Measurements from ENCODE around the gene CCNL1.
A peak's percentile ranks its signal among the peaks of the same experiment; 100 is the strongest.
"Not testable (repeated sequence)": the region's sequence is repeated elsewhere in the genome, so short reads cannot be mapped to it uniquely, and the experiment has no call there.

Gene CCNL1

DNA sequence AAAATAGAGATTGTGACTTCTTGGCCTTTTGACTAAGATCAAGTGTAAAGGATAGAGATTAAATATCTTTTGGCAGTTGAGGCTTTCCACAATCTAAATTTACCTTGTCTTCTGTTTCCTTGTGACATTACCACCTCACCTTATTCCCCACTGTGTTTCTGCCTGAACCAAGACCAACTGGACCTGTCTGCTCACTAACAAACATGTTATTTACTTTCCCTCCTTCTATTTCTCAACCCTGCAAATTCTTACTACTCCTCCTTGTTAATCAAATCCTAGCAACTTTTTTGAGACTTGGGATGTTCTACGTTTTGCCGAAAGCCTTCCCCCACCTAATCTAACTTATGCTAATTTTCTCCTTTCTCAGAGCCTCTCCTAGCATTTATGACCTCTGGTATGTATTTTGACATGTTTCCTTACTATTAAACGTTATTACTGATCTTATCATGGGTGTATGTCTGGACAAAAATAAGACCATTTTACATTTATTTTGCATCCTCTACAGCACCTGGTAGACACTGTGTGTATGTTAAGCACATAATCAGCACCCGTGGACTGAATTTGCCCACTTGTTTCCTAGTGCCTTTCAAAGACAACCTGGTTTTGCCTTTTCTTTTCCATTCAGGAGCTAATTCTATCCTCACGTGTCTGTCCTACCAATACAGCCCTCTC lies 7.6 kb upstream of the CCNL1 start:
- no peak for DNase-seq

DNA sequence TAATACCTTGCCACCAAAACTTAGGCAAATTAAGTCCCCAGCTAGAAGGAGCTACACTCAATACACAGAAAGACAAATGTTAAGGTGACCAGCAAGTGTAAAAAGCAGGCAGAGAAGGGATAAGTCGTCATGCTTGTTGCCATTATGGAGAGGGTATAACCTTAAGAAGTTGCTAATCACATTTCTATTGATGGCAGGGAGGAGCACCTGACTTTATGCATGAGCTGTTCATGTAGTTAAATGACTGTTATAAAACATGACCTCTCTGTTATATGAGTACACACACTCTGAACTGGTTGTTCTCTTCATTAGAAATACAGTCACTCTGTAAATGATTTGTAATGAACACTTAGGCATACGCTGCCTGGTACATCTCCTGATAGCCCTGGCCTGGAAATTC lies 6.6 kb upstream of the CCNL1 start:
- no peak for DNase-seq

DNA sequence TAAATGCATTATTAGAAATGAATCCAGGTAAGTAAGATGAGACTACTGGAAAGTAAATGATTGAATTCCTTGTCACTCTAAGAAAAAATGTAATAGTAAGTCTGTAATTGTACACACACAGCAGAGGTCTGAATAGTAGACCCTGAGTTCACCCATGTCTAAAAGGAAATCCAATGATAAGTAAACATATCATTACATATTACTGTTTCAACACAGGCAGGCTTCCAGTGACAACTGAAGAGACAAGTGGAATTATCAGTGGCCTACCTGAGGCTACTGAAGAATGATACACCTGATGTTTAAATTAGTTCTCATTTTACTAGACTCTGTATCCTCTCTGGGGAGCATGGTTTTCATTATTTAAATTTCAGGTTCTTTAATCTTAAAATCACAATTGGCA lies 6.2 kb upstream of the CCNL1 start:
- no peak for DNase-seq

DNA sequence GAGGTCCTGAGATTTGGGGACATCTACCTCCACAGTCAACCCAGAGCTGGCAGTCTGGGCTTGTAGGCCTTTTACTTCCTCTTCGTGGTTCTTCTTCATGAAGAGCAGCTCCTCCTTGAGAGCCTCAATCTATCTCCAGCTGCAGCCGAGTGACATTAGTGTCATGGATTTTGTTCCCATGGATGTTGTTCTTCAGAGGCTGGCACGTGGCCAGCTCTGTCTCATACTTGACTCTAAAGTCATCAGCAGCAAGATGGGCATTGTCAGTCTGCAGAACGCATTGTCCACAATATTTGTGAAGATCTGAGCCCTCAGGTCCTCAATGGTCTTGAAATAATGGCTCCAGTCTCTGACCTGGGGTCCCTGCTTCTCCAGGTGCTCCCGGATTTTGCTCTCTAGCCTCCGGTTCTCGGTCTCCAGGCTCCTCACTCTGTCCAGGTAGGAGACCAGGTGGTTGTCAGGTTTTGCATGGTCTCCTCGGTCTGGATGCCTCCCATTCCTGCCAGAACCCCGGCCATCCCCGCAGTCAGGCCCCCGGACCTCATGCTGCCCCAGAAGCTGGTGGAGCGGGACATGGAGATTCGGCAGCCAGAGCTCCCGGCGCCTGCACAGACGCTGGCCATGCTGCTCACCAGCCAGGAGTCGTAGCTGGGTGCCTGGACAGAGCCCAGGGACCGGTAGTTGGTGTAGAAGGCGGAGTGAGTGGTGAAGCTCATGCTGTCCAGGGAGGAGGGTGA lies 3.4 kb upstream of the CCNL1 start:
- DNase-seq = no peak

DNA sequence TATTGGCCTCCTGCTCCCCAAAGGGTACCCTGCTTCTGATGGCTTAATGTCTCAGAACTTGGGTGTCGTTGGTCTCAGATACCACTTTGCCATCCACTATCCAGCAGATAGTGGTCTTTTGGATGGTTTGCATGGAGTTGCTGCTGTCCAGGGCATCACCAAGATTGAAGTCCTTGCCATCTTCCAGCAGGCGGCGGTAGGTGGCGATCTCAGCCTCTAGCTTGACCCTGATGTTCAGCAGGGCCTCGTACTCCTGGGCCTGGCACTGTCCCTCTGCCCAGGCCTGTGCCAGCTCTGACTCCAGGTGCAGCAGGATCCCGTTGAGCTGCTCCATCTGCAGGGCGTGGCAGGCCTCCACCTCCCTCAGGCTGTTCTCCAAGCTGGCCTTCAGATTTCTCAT lies 2.7 kb upstream of the CCNL1 start:
- not testable (repeated sequence) for DNase-seq

DNA sequence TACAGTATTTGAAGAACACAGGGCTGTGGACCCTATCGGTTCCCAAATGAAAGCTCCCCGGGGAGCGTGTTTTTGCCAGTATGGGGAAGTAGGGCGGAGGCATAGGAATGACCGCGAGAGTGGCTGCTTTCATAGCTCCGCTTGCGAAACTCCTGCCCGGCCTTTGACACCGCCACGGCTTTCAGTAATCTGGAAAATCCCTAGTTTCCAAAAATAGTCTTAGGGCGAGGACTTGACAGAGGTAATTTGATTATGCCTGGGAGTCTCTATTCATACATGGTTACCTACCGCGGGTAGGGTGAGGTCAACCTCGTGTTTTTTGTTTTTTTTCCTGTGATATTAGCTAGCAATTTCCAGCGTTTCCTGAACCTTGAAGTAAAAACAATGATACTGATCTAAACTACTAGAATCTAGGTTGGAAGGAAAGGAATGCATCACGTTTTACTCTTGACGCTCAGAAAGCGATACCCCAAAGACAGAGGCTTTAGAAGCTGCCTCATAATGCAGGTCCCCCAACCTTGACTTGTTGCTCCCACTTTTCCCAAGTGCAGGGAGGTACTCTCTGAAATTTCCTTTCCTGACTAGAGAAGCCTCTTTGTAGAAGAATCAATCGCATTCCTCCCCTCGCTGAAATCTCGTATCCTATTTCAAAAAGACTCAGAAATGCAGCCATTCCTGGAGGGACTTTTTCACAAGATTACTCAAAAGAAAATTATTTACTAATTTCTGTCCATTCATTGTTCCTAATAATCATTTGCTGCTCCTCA lies 894 bp upstream of the CCNL1 start:
- peak in 1 of 2 experiments; percentile 46 for DNase-seq

DNA sequence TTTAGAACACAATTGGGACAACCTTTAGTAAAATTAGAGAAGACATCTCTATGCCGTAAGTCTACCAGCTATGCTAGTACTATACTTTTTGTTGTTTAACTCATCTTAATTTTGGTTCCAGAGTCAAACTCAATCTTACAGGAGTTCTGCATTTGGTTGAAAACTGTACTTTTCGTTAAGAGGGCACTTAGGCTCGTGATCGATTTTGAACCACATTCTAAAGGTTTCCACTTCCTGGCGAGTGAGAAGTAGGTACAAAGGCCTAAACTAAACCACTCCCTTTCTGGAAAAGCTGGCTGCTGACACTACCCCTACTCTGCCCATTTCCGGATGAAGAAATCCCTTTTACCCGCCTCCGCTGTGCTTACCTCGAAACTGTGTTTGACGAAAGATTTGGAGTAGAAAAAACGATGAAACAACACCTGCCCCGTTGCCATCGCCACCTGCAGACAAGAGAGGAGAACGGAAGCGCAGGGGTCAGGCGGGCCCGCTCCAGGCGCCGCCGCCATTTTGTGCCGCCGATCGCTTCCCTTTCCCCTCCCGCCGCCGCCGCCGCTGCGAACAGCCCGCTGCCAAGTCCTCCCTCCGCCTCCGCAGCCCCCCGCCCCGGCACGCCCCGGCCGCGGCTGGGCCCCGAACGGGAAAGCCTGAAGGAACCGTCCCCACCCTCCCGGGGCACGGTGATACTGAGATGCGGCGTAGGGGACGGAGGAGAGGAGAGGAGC lies 748 bp downstream of the CCNL1 start:
- peak; percentile 74 for DNase-seq

DNA sequence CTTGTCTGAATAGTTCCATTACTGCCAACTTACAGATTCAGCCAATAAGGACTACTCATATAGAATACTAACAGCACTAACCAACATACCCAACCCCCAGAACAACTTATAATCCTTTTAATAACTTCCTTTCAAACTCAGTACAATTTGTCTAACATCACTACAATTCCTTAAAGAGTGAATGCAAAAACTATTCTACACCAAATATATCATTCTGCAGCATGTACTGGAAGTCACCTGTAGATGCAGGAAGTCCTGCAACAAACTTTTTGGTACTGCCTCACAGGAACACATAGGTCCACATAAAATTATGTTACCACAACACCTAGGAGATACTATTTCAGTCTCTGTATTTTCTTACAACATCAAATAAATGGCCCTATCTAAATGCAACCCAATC lies 2.1 kb downstream of the CCNL1 start:
- no peak for DNase-seq

DNA sequence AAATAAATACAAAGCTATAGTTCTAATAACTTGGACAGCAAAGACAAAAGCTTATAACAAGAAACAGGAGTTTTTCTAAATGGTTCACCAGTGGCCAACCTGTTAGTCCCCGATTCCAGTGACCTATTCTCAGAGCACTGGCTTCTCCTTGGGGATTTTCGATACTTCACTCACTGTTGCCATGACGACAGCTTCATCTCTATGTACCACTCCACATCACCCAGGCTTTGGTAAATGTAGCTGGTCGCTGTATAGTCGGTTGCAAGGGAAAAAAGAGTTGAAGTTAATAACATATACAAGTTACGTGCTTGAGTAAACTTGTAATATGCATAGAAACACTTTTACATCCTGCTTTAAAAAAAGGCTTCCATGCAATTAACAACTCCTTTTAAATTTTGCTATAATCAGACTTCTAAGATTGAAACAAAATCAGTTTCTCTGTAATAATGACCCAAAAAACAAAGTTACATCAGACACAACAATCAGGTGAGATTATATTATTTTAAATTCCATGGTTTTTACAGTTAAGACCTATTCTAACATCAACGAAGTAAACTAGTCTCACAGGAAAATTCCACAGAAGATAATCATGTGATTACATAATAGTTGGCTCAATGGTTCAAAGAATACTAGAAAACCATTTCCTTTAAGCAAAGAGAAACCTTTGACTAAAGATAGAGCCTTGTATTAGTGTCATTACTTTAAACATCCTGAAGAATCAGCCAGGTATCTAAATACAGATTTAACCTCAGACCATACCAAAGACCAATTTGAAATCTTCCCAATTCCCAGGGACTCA lies 2.9 kb downstream of the CCNL1 start:
- DNase-seq = no peak

DNA sequence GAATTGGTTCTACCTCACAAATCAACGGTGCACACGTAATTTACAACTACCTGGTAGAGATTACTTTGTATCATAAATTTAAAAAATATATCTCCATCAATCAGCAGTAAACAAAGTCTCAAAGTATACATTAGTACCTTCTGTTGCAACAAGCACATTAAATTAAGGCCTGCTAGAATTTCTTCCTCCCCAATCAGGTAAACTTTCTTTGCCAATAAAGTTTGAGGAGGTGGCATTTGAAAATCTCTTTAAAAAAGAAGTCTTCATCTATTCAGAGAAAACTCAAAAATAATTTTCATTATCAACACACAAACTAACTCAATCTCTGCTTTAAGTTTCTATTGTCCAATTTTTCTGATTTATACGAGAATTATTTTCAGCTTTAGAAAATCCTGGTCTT lies 4.4 kb downstream of the CCNL1 start:
- no peak for DNase-seq

DNA sequence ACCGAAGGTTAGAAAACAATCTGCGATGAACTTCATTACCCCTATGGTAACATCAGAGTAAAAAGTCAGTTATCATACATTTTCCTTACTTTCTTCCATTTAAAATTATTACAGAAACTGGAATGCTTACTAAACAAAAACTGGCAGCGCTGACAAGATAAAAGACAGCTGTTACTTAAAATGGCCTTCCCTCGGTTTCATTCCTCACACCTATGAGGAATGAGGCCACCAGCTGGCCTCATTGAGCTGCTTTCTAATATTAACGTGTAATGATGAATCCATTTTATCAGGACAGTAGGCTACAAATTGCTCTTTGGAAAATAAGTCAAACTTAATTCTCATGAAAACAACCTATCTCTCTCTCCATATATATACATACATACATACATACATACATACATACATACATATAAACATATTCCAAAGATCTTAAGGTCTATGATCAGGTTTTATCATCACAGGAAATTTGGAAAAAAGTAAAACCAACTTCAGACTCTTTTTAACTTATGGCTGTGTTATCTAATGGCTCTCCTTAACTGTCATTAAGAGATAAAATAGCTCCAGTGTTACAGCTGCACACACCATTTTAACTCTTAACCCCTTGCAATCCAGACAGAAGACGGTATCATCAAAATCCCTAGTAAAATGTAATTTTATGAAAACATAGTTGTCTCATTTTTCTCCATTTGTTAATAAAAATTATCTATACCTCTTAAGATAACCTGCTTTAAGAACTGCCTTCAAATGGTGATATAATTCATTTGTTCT lies 5.2 kb downstream of the CCNL1 start:
- DNase-seq = no peak

DNA sequence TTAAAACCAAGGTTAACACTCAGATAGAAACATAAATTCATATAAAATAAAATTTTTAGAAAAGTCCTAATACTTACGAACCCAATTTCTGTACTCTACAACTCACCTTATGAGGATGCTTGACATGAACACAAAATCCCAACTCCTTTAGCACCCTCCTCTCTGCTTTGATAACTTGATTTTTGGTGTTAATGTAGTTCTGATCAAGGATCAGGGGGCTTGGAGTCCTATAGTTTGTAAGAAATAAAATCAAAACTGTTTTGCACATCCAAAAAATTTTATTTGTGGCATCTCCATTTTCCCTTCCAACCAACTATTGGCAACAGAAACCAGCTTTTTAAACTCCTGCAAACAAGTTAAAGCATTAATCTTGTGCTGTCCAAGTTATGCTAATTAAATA lies 7.0 kb downstream of the CCNL1 start:
- DNase-seq = no peak

DNA sequence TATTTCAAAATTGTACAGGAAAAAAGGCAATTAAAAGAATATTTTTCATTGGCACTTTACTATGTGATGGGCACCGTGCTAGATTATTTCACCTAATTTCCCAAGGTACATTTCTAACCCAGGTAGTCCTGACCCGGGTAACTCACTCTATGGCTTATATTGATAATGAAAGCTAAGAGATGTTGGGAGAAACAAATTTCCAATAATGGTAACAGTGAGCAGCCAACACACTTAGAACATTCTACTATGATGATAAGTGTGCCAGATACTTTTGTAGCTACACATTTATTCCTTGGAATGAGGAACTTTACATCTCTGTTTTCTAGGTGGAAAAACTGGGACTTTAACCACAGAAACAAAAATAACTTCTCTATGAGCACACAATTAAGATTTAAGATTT lies 7.5 kb downstream of the CCNL1 start:
- no peak for DNase-seq

DNA sequence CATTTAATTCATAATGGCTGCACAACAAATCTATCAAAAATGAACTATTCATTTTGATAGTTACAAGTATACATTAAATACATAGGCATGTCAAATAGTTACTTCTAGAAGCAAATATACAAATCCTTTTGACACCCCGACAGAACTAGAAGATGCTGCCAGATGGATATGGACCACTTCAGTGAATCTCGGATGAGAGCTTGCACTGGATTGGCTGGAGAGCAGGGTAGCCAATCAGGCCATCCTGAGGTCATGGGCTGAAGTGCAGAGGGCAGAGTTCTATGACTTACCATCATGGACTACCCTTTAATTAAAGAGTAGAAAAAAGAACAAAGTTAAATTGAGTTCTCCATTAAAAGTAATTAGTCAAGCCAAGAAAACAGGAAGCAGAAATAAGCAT lies 8.3 kb downstream of the CCNL1 start:
- no peak for DNase-seq

DNA sequence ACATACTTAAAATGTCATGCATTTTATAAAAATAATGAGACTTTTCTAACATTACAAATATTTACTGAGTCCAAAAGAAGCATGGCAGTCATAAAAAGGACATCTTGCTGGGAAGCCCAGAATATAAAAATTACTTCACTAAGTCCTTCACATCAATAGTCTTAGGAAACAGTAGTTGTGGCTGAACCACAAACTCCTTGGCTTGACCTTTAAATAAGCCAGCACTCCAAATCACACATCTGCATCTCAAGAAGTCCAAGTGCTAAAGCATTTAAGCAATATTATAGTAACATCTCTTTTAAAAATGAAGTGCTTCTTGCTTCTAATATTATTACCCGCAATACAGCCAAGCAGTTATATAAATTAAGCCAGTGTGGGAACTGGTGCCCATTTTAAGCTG lies 8.8 kb downstream of the CCNL1 start:
- no peak for DNase-seq

DNA sequence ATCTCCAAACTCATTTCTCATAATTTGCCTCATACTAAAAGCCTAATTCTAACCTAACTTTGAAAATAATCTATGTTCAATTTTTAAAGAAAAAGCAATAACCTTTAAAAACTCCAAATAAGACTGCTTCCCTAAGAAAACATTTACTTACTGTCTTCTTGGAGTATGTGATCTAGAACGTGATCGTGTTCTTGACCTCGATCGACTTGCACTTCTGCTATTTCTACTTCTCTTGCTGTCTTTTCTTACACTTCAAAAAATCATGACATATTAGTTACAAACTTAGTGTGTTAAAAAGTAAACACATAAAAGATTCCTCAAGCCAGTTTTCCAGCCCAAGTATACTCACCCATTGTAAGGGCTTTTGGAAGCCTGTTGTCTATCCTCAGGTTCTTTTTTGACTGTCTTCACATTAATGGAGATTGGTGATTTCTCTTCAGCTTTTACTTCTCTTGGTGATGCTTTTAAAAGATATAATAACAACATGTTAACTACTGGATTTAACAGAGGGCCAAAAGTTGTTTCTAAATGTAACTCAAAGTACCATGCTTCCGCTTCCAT lies 10.7 kb downstream of the CCNL1 start:
- no peak for DNase-seq

DNA sequence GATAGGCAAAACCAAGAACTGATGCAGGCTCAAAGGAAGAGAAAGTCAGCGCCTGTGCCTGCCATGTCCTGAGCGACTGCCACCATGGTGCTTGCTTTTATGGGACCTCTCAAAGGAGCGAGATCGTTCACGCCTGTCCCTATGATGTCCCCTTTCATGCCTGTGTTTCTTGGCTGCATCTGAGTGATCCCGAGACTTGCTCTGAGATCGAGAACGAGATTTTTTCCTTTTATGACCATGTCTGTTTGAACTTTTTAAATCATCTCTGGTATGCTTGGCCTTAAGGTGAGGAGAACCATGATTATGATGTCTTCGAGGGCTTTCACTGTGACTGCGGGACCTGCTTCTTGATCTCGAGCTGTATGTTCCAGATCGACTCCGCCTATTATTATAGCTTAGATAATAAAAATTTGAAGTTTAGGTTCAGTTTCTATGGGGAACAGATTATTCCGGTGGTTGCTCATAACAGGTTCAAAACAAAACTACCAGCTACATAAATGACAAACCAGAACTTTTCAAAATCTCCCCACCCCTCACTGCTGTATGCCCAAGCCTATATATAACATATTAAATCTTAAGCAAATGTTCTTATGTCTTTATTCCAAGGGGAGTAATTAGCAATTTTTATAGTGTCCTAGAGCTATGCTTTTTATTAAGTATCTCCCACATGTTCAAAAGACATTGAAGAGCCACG lies 11.6 kb downstream of the CCNL1 start:
- DNase-seq = no peak

DNA sequence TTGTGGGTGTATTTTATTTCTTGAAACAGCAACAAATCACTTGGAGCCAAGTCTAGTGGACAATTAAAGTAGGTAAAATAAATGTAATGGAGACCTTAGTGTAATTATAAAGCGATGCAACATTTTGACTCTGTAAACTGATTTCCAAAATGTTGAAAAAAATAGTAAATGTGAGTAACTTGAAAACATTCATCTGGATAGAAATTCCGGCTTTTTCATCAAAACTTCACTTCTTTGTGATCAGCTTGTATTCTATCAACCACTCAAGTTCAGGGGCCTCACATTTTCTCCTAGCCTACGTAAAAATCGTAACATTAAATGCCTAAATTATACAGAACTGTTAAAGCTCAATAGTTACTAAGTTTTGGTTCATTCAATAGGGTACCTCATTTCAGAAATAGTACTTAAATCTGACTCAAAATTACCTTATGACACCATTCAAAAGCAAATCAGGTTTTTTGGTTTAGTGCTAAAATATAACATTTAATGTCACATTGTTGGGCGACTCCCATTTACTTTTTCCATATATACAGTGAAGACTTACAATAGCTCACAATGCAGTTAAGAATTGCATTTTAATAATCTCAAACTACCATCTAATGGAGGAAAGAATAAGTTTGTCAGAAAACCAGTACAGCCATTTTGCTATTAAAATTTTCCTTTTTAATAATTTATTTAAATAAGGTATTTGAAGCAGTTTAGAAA lies 12.7 kb downstream of the CCNL1 start:
- DNase-seq = no peak

DNA sequence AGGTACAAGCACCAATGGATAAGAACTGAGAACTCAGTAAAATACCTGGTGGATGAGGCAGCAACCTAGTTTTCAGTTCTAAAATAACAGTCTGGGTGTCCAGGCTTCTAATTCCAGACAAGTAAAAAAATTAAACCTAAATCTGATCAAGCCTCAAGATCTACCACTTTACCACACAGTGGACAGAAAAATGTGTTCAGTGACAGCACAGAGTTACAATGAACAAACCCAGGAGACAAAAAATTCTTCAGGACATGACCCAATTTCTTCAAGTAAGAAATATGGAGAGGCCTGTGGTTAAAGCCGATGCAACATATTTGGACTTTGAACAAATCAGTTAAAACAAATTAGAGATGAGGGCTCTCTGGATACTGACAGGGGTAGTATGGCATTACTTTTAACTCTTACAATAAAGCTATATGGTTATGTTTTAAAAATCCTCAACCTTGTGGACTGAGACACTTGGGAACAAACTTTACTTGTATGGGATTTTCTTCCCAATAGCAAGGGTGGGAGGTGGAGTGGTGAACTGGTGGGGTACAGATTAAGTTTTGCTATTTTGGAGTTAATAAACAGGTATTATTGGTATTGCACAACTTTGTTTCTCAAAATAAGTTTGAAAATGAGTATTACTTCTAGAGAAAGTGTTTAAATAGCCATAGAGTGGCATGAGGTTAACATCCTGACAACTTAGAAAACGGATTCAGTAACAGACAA lies 14.2 kb downstream of the CCNL1 start:
- no peak for DNase-seq
